Activated CD4-positive, alpha-beta T cell treated with anti-CD3 and anti-CD28 coated beads, Interleukin-2, amount 50 U/mL, for 24 hours (primary cell): ENCODE results near the gene HNF1A.
A peak's percentile ranks its signal among the peaks of the same experiment; 100 is the strongest.

Source experiments
- DNase-seq, 2 donors: peaks; one replicate each; pipeline ENCODE4 v3.0.0-alpha.2; 2020; ENCODE audit warnings: low read depth in 1 of 2, low spot score in 1 of 2

Gene HNF1A

GRCh38 chr12:120956579-120957300 lies 21.6 kb upstream of the HNF1A start:
- no peak for DNase-seq

GRCh38 chr12:120959111-120959878 lies 19.0 kb upstream of the HNF1A start:
- DNase-seq: no peak

- DNase-seq: no peak
Observed at GRCh38 chr12:120960657-120961056, 17.7 kb upstream of the HNF1A start.

- no peak for DNase-seq
Observed at GRCh38 chr12:120961604-120962531, 16.5 kb upstream of the HNF1A start.

- no peak for DNase-seq
Observed at GRCh38 chr12:120962532-120963020, 15.8 kb upstream of the HNF1A start.

GRCh38 chr12:120964298-120964697 lies 14.0 kb upstream of the HNF1A start:
- no peak for DNase-seq

GRCh38 chr12:120965534-120966091 lies 12.7 kb upstream of the HNF1A start:
- DNase-seq: no peak

- no peak for DNase-seq
Observed at GRCh38 chr12:120970310-120970709, 8.0 kb upstream of the HNF1A start.

GRCh38 chr12:120971299-120972180 lies 6.8 kb upstream of the HNF1A start:
- DNase-seq: peak in 1 of 2 donors; percentile 27

GRCh38 chr12:120972870-120973543 lies 5.3 kb upstream of the HNF1A start:
- no peak for DNase-seq

- DNase-seq: no peak
Observed at GRCh38 chr12:120977531-120978295, 630 bp upstream of the HNF1A start.

- no peak for DNase-seq
Observed at GRCh38 chr12:120979220-120979861, 998 bp downstream of the HNF1A start.

GRCh38 chr12:120979862-120980696 lies 1.7 kb downstream of the HNF1A start:
- DNase-seq: no peak

GRCh38 chr12:120980800-120981368 lies 2.5 kb downstream of the HNF1A start:
- DNase-seq: no peak

- DNase-seq: no peak
Observed at GRCh38 chr12:120981407-120981941, 3.1 kb downstream of the HNF1A start.

- no peak for DNase-seq
Observed at GRCh38 chr12:120982659-120983058, 4.3 kb downstream of the HNF1A start.

- no peak for DNase-seq
Observed at GRCh38 chr12:120983759-120984158, 5.4 kb downstream of the HNF1A start.
